Body of pancreas (tissue), 4 donors: ENCODE results near the gene PRDM2.

ENCODE experiments used
- CTCF ChIP-seq, 7 experiments: fragments of 450-650 bp in 4 of 7; fragments of 200-600 bp in 3 of 7; sonication (generic) in 3 of 7; IDR thresholded peaks; one replicate each; pipeline ENCODE4 v1.5.1; 2016 to 2019; ENCODE audit warnings: antibody characterized with exemption in 7 of 7
- POLR2A ChIP-seq, 3 donors: fragments of 450-650 bp; IDR thresholded peaks; one replicate each; pipeline ENCODE4 v1.6.1; 2016; ENCODE audit warnings: antibody characterized with exemption in 3 of 3, mild to moderate bottlenecking in 2 of 3

GRCh38 chr1:13826009-13826408 is 126.0 kb downstream of the PRDM2 start:
- no peak for TF ChIP-seq CTCF (IDR thresholded peaks at IDR 0.05)
- no peak for TF ChIP-seq POLR2A (IDR thresholded peaks at IDR 0.05)
